OCI-LY1 (cell line): ENCODE data around the gene MUC6.

Experiments
- CTCF ChIP-seq: fragments of 200-600 bp; sonication (generic), shearing (Covaris generic); IDR thresholded peaks from 2 replicates; pipeline ENCODE4 v1.5.1; 2017; ENCODE audit warnings: mild to moderate bottlenecking, antibody characterized with exemption, low read length, moderate library complexity, mixed read lengths
- EZH2 ChIP-seq: fragments of 200-600 bp; sonication (generic), shearing (Covaris generic); IDR thresholded peaks from 2 replicates; pipeline ENCODE4 v1.8.0; 2017; ENCODE audit warnings: borderline replicate concordance, mixed run types, mild to moderate bottlenecking, antibody characterized with exemption, low read length, moderate library complexity, mixed read lengths

GRCh38 chr11:1037506-1038055 lies 1.1 kb upstream of the MUC6 start:
- TF ChIP-seq EZH2 (no peak), CTCF (no peak)
